Pancreas (tissue), 10 donors: ENCODE data around the gene SLFNL1. TPM values are rescaled to one million over a fixed set of nuclear protein-coding genes. Genes with fewer than 3 reads are reported as not detected.

ENCODE experiments used
- ATAC-seq, 4 donors: fragments of 200-7000 bp; cut with Tn5 transposase; one replicate each; pipeline versions ENCODE4 v1.8.0 to v1.9.1; 2020; ENCODE audit warnings: mild to moderate bottlenecking in 4 of 4, moderate library complexity in 4 of 4
- DNase-seq, 6 donors: peaks; one replicate each; pipeline ENCODE4 v3.0.0-alpha.2; 2020
- FAIRE-seq: peaks from 2 replicates; lab custom pipeline; 2012; peaks lifted over from hg19 to GRCh38; lab: Jason Lieb, UNC
- H3K27ac ChIP-seq, 4 donors: fragments of 200-600 bp; sonication (generic); 1 replicate in 3 of 4; 2 replicates in 1 of 4; pipeline versions ENCODE4 v1.5.0 to v1.8.0; 2020
- H3K27me3 ChIP-seq, 4 donors: fragments of 200-600 bp; one replicate each; pipeline ENCODE4 v1.8.0; 2021
- H3K36me3 ChIP-seq, 3 donors: fragments of 200-600 bp; sonication (generic) in 1 of 3; one replicate each; pipeline versions ENCODE4 v1.5.0 to v1.8.0; 2020 to 2021
- H3K4me1 ChIP-seq, 3 donors: fragments of 200-600 bp; one replicate each; pipeline ENCODE4 v1.8.0; 2021
- H3K4me3 ChIP-seq, 4 donors: fragments of 200-600 bp; sonication (generic) in 2 of 4; one replicate each; pipeline versions ENCODE4 v1.5.0 to v1.8.0; 2020 to 2021
- H3K9me3 ChIP-seq, 4 donors: fragments of 200-600 bp; one replicate each; pipeline ENCODE4 v1.8.0; 2021
- WGBS, 2 donors: extraction: QIAGEN DNeasy Blood & Tissue Kit; methylation state at CpG; one replicate each; pipeline ENCODE4 v1.1.7; 2013; 5-methylcytosine and 5-hydroxymethylcytosine counted together
- intact Hi-C, 3 donors: fragments of 100-400 bp; cut with DNase I; formaldehyde crosslinking; loops; one replicate each; pipeline versions ENCODE4 v1.11.1 to v1.14.2; 2022
- polyA plus RNA-seq, 2 donors: library from polyadenylated mRNA; stranded (reverse); fragments of 200-250 nt; gene quantifications; one replicate each; pipeline ENCODE4 v1.2.3, GENCODE V29; 2013
- total RNA-seq, 6 donors: library from RNA; stranded (reverse); fragmentation: NEBNext Ultra II Directional in 4 of 6; extraction: Animal tissue kit (Norgen Biotek cat#: 25700) in 4 of 6; gene quantifications; one replicate each; pipeline versions ENCODE4 v1.2.1 to v1.2.4, GENCODE V29; 2021 to 2023
- TF ChIP-seq, protein P1 (sequence below), 4 donors: fragments of 200-600 bp; sonication (generic) in 3 of 4; IDR thresholded peaks; one replicate each; pipeline versions ENCODE4 v1.5.0 to v1.8.0; 2021; ENCODE audit warnings: antibody characterized with exemption in 4 of 4
- donor health status: healthy with polysubstance abuse.
- donor health status: DM: no; HTN: no; CAD: no; lungs with moderate emphysema.
- donor health status: DM: no; HTN: no; CAD: no.
- donor health status: control.
- donor health status: control.
- donor health status: Bipolar disorder and iron deficiency.
- donor health status: DM: yes; HTN: yes; CAD: no.
- donor health status: DM: no; HTN: no; CAD: no.
- donor health status: DM: no; HTN: no; CAD: no.
- donor health status: DM: yes; HTN: yes; CAD: no.

The SLFNL1 gene
- total and polyA plus RNA-seq, 8 donors, result 0.18 to 1.4 (median 0.46) TPM

DNA sequence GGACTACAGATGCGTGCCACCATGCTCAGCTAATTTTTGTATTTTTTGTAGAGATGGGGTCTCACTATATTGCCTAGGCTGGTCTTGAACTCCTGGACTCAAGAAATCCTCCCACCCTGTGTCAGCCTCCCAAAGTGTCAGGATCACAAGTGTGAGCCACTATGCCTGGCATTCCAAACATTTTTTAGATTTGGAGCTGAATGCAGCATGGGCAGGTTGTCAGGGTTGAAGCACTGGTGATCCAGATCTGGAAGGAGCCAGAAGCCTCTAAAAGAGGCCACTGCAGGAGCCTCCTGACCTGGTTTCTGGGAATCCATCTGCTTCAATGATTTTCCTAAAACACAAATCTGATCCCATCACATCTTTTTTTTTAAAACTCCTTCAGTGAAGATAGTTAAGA is 43.8 kb downstream of the SLFNL1 start:
- Histone ChIP-seq H3K4me1 (peaks cover 0 to 17% (median 11%) of the 10 kb centered on the region in 3 donors), H3K27me3 (no peaks in the 10 kb centered on the region), H3K36me3 (no peaks in the 10 kb centered on the region), H3K9me3 (no peaks in the 10 kb centered on the region), H3K4me3 (no peak overlapping the region), H3K27ac (no peak overlapping the region)
- TF ChIP-seq, protein P1, sequence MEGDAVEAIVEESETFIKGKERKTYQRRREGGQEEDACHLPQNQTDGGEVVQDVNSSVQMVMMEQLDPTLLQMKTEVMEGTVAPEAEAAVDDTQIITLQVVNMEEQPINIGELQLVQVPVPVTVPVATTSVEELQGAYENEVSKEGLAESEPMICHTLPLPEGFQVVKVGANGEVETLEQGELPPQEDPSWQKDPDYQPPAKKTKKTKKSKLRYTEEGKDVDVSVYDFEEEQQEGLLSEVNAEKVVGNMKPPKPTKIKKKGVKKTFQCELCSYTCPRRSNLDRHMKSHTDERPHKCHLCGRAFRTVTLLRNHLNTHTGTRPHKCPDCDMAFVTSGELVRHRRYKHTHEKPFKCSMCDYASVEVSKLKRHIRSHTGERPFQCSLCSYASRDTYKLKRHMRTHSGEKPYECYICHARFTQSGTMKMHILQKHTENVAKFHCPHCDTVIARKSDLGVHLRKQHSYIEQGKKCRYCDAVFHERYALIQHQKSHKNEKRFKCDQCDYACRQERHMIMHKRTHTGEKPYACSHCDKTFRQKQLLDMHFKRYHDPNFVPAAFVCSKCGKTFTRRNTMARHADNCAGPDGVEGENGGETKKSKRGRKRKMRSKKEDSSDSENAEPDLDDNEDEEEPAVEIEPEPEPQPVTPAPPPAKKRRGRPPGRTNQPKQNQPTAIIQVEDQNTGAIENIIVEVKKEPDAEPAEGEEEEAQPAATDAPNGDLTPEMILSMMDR (IDR thresholded peaks at IDR 0.05), result no peak
- intact Hi-C loops, result no loop called here
- DNase-seq, result no peak
- no peak for ATAC-seq
- FAIRE-seq, result no peak
- 83 to 93% methylated on average over 1 of the region's 1 CpG for WGBS, 2 donors

- intact Hi-C loops, result no loop called here
- FAIRE-seq (no peak), ATAC-seq (no peak), DNase-seq (no peak)
- WGBS, 2 donors, result 78 to 89% methylated on average over 5 of the region's 5 CpGs
- Histone ChIP-seq H3K4me1 (peaks cover 0 to 15% (median 9%) of the 10 kb centered on the region in 3 donors), H3K27me3 (no peaks in the 10 kb centered on the region), H3K9me3 (no peaks in the 10 kb centered on the region), H3K27ac (no peak overlapping the region), H3K4me3 (no peak overlapping the region), H3K36me3 (no peaks in the 10 kb centered on the region)
- TF ChIP-seq, protein P1 (IDR thresholded peaks at IDR 0.05), result no peak
Observed at GRCh38 chr1:40976952-40977690, 44.4 kb downstream of the SLFNL1 start.

DNA sequence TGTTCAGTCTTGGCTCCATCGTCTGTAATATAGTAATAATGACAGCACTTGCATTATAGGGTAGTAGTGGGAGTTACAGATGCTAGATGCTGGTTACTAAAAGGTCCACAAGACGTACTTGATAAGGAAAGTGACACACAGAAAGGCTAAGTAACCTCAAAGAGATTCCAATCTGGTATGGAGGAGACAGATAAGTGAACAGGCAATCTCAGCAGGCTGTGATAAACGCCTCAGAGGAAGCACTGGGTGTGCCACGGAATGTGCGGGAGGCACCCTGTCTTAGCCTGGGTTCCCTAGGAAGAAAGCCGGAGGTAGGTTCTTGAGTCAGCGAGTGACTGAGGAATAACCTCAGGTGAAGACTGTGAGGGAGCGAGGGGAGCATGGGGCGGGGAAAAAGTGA is 46.6 kb downstream of the SLFNL1 start:
- intact Hi-C loops, result no loop called here
- H3K9me3 ChIP-seq, result no peaks in the 10 kb centered on the region
- 80 to 81% methylated on average over 9 of the region's 9 CpGs for WGBS, 2 donors
- H3K27me3 ChIP-seq, result no peaks in the 10 kb centered on the region
- TF ChIP-seq, protein P1 (IDR thresholded peaks at IDR 0.05), result no peak
- DNase-seq, result no peak
- no peak for ATAC-seq
- no peak for FAIRE-seq
- H3K36me3 ChIP-seq, result no peaks in the 10 kb centered on the region
- no peaks in the 10 kb centered on the region for H3K4me1 ChIP-seq
- no peak overlapping the region for H3K4me3 ChIP-seq
- H3K27ac ChIP-seq, result no peak overlapping the region

DNA sequence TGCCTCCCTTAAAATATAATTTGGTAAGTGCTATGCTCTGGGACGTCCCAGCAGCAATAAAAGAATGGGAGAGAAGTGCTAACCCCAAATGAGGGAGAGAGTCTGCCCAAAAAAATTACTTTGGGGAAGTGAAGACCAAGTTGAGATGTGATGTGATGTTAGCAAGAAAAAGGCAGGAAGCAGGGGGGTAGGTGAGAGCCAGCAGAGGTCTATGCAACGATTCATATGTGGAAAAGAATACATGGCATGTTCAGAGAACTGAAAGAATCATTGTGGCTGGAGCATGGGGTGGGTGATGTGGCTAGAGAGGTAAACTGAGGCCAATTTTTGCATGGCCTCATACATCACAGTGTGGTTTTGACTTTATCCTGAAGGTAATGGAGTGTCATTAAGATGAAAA is 47.6 kb downstream of the SLFNL1 start:
- H3K27ac ChIP-seq, result no peak overlapping the region
- no peaks in the 10 kb centered on the region for H3K27me3 ChIP-seq
- H3K4me1 ChIP-seq, result no peaks in the 10 kb centered on the region
- DNase-seq (no peak), ATAC-seq (no peak), FAIRE-seq (no peak)
- H3K9me3 ChIP-seq, result no peaks in the 10 kb centered on the region
- 44 to 71% methylated on average over 2 of the region's 2 CpGs for WGBS, 2 donors
- intact Hi-C loops, result no loop called here
- TF ChIP-seq, protein P1 (IDR thresholded peaks at IDR 0.05), result no peak
- H3K4me3 ChIP-seq, result no peak overlapping the region
- H3K36me3 ChIP-seq, result no peaks in the 10 kb centered on the region

DNA sequence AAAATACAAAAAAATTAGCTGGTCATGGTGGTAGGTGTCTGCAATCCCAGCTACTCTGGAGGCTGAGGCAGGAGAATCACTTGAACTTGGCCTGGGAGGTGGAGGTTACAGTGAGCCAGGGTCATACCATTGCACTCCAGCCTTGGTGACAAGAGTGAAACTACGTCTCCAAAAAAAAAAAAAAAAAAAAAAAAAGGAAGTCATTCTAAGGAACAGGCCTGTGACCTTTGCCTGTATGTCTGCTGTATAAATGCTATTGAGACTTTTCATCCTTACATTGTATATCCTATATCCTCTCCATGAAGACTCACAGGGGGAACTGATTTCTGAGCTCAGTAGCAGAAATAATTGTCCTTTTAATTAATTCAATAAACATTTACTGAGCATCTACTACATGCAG is 49.6 kb downstream of the SLFNL1 start:
- 88 to 100% methylated on average over 1 of the region's 1 CpG for WGBS, 2 donors
- FAIRE-seq, result no peak
- H3K27me3 ChIP-seq, result no peaks in the 10 kb centered on the region

More for the DNA sequence above, 49.6 kb downstream of the SLFNL1 start:
- TF ChIP-seq, protein P1 (IDR thresholded peaks at IDR 0.05), result no peak
- no peak for DNase-seq
- Histone ChIP-seq H3K9me3 (no peaks in the 10 kb centered on the region), H3K36me3 (no peaks in the 10 kb centered on the region), H3K4me3 (no peak overlapping the region), H3K4me1 (no peaks in the 10 kb centered on the region), H3K27ac (no peak overlapping the region)
- ATAC-seq, result no peak
- intact Hi-C loops, result no loop called here
